GM23338 (cell line): ENCODE measurements around the gene SLC39A7. TPM values are rescaled to one million over a fixed set of nuclear protein-coding genes. Genes with fewer than 3 reads are reported as not detected.

Experiments
- ATAC-seq: fragments of 200-7000 bp; cut with Tn5 transposase; 3 replicates; pipeline ENCODE4 v1.9.1; 2020
- DNase-seq: peaks from one replicate; pipeline ENCODE4 v3.0.0-alpha.2; 2015; ENCODE audit warnings: low spot score
- H2AFZ ChIP-seq: fragments of 200-600 bp; sonication (generic); 2 replicates; pipeline ENCODE4 v1.8.0; 2016; ENCODE audit warnings: antibody characterized with exemption, mild to moderate bottlenecking, moderate library complexity
- H3F3A ChIP-seq: fragments of 200-600 bp; sonication (generic); replicated peaks from 2 replicates; pipeline ENCODE4 v1.8.0; 2017; ENCODE audit warnings: antibody characterized with exemption, mixed run types, low read depth
- H3K27ac ChIP-seq: fragments of 200-600 bp; sonication (generic); 2 replicates; pipeline ENCODE4 v1.6.1; 2016; ENCODE audit warnings: low read depth
- H3K27me3 ChIP-seq: fragments of 200-600 bp; sonication (generic); 2 replicates; pipeline ENCODE4 v1.8.0; 2016; ENCODE audit warnings: mild to moderate bottlenecking, mixed run types, moderate library complexity; ENCODE audit not compliant: insufficient read depth
- H3K36me3 ChIP-seq: fragments of 200-600 bp; sonication (generic); 2 replicates; pipeline ENCODE4 v1.8.0; 2016; ENCODE audit warnings: mild to moderate bottlenecking; ENCODE audit not compliant: insufficient read depth
- H3K4me1 ChIP-seq: fragments of 200-600 bp; sonication (generic); 2 replicates; pipeline ENCODE4 v1.8.0; 2016; ENCODE audit warnings: mild to moderate bottlenecking, moderate library complexity; ENCODE audit not compliant: insufficient read depth
- H3K4me2 ChIP-seq: fragments of 200-600 bp; sonication (generic); 2 replicates; pipeline ENCODE4 v1.7.1; 2017; ENCODE audit warnings: mixed run types
- H3K4me3 ChIP-seq: fragments of 200-600 bp; sonication (generic); 2 replicates; pipeline ENCODE4 v1.6.1; 2016; ENCODE audit warnings: mixed run types
- H3K79me2 ChIP-seq: fragments of 200-600 bp; sonication (generic); replicated peaks from 2 replicates; pipeline ENCODE4 v1.8.0; 2017; ENCODE audit warnings: mild to moderate bottlenecking; ENCODE audit not compliant: insufficient read depth
- H3K9me2 ChIP-seq: fragments of 200-600 bp; sonication (generic); 2 replicates; pipeline ENCODE4 v1.8.0; 2017; ENCODE audit not compliant: insufficient read depth
- H4K20me1 ChIP-seq: fragments of 200-600 bp; sonication (generic); replicated peaks from 2 replicates; pipeline ENCODE4 v1.8.0; 2017; ENCODE audit warnings: mild to moderate bottlenecking; ENCODE audit not compliant: insufficient read depth
- H3K27ac Mint-ChIP-seq: 2 replicates; pipeline ENCODE4 v1.8.0; 2020; ENCODE audit warnings: inconsistent platforms, mild to moderate bottlenecking, moderate library complexity, mixed read lengths
- H3K27me3 Mint-ChIP-seq: 3 replicates; pipeline ENCODE4 v1.8.0; 2022; ENCODE audit warnings: low read depth, mild to moderate bottlenecking, moderate library complexity, mixed read lengths, inconsistent platforms; ENCODE audit not compliant: insufficient read depth, poor library complexity
- H3K36me3 Mint-ChIP-seq: 3 replicates; pipeline ENCODE4 v1.8.0; 2021; ENCODE audit warnings: low read depth, mild to moderate bottlenecking, inconsistent platforms, moderate library complexity, mixed read lengths
- H3K4me1 Mint-ChIP-seq: 3 replicates; pipeline ENCODE4 v1.8.0; 2020; ENCODE audit warnings: mild to moderate bottlenecking, inconsistent platforms, mixed read lengths
- H3K4me3 Mint-ChIP-seq: 3 replicates; pipeline ENCODE4 v1.8.0; 2021; ENCODE audit warnings: moderate library complexity, mild to moderate bottlenecking, inconsistent platforms, mixed read lengths
- H3K9me3 Mint-ChIP-seq: 3 replicates; pipeline ENCODE4 v1.8.0; 2020; ENCODE audit warnings: moderate library complexity, mild to moderate bottlenecking, inconsistent platforms, mixed read lengths
- CREB1 ChIP-seq: fragments of 250-450 bp; sonication (Bioruptor Pico); IDR thresholded peaks from 2 replicates; pipeline ENCODE4 v1.5.0; 2020; ENCODE audit warnings: low read depth, mild to moderate bottlenecking, moderate library complexity
- CTCF ChIP-seq, 2 experiments: fragments of 200-600 bp in 1 of 2; sonication (generic) in 1 of 2; conservative IDR thresholded peaks; 2 replicates each; pipeline versions ENCODE4 v1.5.1 to v1.6.1; 2016 to 2017; ENCODE audit warnings: antibody characterized with exemption in 2 of 2, low read depth in 2 of 2, mild to moderate bottlenecking in 2 of 2, moderate library complexity in 1 of 2
- EZH2 ChIP-seq: fragments of 200-600 bp; sonication (generic); IDR thresholded peaks from one replicate; pipeline ENCODE4 v1.8.0; 2017; ENCODE audit warnings: antibody characterized with exemption, mild to moderate bottlenecking, low read depth; ENCODE audit not compliant: unreplicated experiment
- JUNB ChIP-seq: IDR thresholded peaks from one replicate; pipeline ENCODE4 v1.6.1; 2016; ENCODE audit warnings: antibody characterized with exemption; ENCODE audit not compliant: unreplicated experiment
- NANOG ChIP-seq: IDR thresholded peaks from 2 replicates; pipeline ENCODE4 v1.6.1; 2016; ENCODE audit warnings: antibody characterized with exemption, borderline replicate concordance
- STAT1 ChIP-seq: IDR thresholded peaks from one replicate; pipeline ENCODE4 v1.6.1; 2016; ENCODE audit warnings: antibody characterized with exemption; ENCODE audit not compliant: unreplicated experiment
- ZNF114 ChIP-seq: fragments of 250-450 bp; sonication (Bioruptor Pico); IDR thresholded peaks from 2 replicates; pipeline ENCODE4 v1.5.0; 2020; ENCODE audit warnings: mild to moderate bottlenecking, moderate library complexity
- ZNF331 ChIP-seq: fragments of 250-450 bp; sonication (Bioruptor Pico); IDR thresholded peaks from 2 replicates; pipeline ENCODE4 v1.5.0; 2020; ENCODE audit warnings: low read depth, mild to moderate bottlenecking, moderate library complexity
- ZNF462 ChIP-seq: fragments of 250-450 bp; sonication (Bioruptor Pico); IDR thresholded peaks from 2 replicates; pipeline ENCODE4 v1.5.0; 2020; ENCODE audit warnings: mild to moderate bottlenecking, moderate library complexity
- polyA plus RNA-seq: library from polyadenylated mRNA; unstranded; fragments of >200 nt; fragmentation: Nextera tagmentation; extraction: Ambion mirVana; gene quantifications from 2 replicates; pipeline ENCODE4 v1.2.1, GENCODE V29; 2016
- total RNA-seq: library from RNA; depleted of rRNA; stranded (reverse); fragments of >200 nt; shearing (Covaris generic); gene quantifications from 2 replicates; pipeline ENCODE4 v1.2.3, GENCODE V29; 2014

The SLC39A7 gene
- total and polyA plus RNA-seq, 2 experiments from 2014 or later: 9.0 to 75.9 TPM

- peaks cover 21% of the 10 kb centered on the region for H3K27me3 Mint-ChIP-seq
- H3K36me3 Mint-ChIP-seq: peaks cover 23% of the 10 kb centered on the region
- DNase-seq (no peak), ATAC-seq (no peak; the same call in 2 of the 3 replicates)
- no peaks in the 10 kb centered on the region for H3K9me2 ChIP-seq
- peaks cover 11% of the 10 kb centered on the region for H3K4me1 ChIP-seq
- peak overlapping the region; percentile 67 for H3K4me3 Mint-ChIP-seq
- H3K27me3 ChIP-seq: peaks cover 27% of the 10 kb centered on the region
- H3K9me3 Mint-ChIP-seq: no peaks in the 10 kb centered on the region; the same call in 2 of the 3 replicates
- H3K79me2 ChIP-seq: no peaks in the 10 kb centered on the region
- no peak overlapping the region for H2AFZ ChIP-seq
- peaks cover 29% of the 10 kb centered on the region for H3K4me1 Mint-ChIP-seq
- H3K4me2 ChIP-seq: peak overlapping the region; percentile 100
- H3K4me3 ChIP-seq: peak overlapping the region; percentile 94
- H3K36me3 ChIP-seq: no peaks in the 10 kb centered on the region; the same call in 1 of the 2 replicates
- H4K20me1 ChIP-seq: peaks cover 7% of the 10 kb centered on the region
- H3K27ac Mint-ChIP-seq: no peak overlapping the region
- H3K27ac ChIP-seq: no peak overlapping the region
- TF ChIP-seq JUNB: no peak
- no peak for TF ChIP-seq CTCF (conservative IDR thresholded peaks at IDR 0.05; ENCODE audit: low read depth in 2 of 2)
- no peak for TF ChIP-seq CREB1 (CRISPR knock-in tag)
- TF ChIP-seq EZH2: no peak
- no peak for TF ChIP-seq ZNF331 (CRISPR knock-in tag)
- 0 out of 2 replicates have a peak, but pooled peaks cover 7% of the 10 kb centered on the region for H3F3A ChIP-seq
Measured at GRCh38 chr6:33193619-33194018, 7.0 kb upstream of the SLC39A7 start.

- DNase-seq (no peak), ATAC-seq (no peak)
- Mint-ChIP-seq H3K27ac (no peak overlapping the region), H3K4me3 (no peak overlapping the region; the same call in 2 of the 3 replicates), H3K36me3 (peaks cover 23% of the 10 kb centered on the region), H3K4me1 (peaks cover 37% of the 10 kb centered on the region), H3K27me3 (peaks cover 22% of the 10 kb centered on the region), H3K9me3 (no peaks in the 10 kb centered on the region; the same call in 2 of the 3 replicates)
- Histone ChIP-seq H3K9me2 (no peaks in the 10 kb centered on the region), H2AFZ (no peak overlapping the region), H3K27ac (no peak overlapping the region), H3K4me3 (no peak overlapping the region), H4K20me1 (peaks cover 7% of the 10 kb centered on the region), H3K36me3 (no peaks in the 10 kb centered on the region; the same call in 1 of the 2 replicates), H3K4me1 (peaks cover 13% of the 10 kb centered on the region), H3F3A (0 out of 2 replicates have a peak, but pooled peaks cover 7% of the 10 kb centered on the region), H3K79me2 (peaks cover 3% of the 10 kb centered on the region), H3K4me2 (no peak overlapping the region), H3K27me3 (peaks cover 26% of the 10 kb centered on the region)
- no peak for TF ChIP-seq ZNF114
- no peak for TF ChIP-seq STAT1
- TF ChIP-seq CTCF (conservative IDR thresholded peaks at IDR 0.05; ENCODE audit: low read depth in 2 of 2): no peak
- no peak for TF ChIP-seq EZH2
- TF ChIP-seq NANOG: no peak
- TF ChIP-seq ZNF462: no peak
Measured at GRCh38 chr6:33194431-33194979, 6.2 kb upstream of the SLC39A7 start.
